Activated naive CD4-positive, alpha-beta T cell treated with anti-CD3 and anti-CD28 coated beads, Interleukin-2, amount 50 U/mL, for 16 hours (primary cell): Measurements from ENCODE around the gene ATP11A.
"Not testable (repeated sequence)": the region's sequence is repeated elsewhere in the genome, so short reads cannot be mapped to it uniquely, and the experiment has no call there.

Source experiments
- DNase-seq: peaks from one replicate; pipeline ENCODE4 v3.0.0-alpha.2; 2020

Gene ATP11A

GRCh38 chr13:112844411-112844810 lies 154.6 kb downstream of the ATP11A start:
- DNase-seq: no peak

DNA sequence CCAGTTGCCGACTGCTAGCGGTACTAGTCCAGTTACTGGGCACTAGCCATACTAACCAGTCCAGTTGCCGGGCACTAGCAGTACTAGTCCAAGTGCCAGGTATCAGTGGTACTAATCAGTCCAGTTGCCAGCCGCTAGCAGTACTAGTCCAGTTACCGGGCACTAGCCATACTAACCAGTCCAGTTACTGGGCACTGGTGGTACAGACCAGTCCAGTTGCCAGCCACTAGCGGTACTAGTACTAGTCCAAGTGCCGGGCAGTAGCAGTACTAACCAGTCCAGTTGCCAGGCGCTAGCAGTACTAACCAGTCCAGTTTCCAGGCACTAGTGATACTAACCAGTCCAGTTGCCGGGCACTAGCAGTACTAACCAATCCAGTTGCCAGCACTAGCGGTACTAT lies 155.0 kb downstream of the ATP11A start:
- no peak for DNase-seq

DNA sequence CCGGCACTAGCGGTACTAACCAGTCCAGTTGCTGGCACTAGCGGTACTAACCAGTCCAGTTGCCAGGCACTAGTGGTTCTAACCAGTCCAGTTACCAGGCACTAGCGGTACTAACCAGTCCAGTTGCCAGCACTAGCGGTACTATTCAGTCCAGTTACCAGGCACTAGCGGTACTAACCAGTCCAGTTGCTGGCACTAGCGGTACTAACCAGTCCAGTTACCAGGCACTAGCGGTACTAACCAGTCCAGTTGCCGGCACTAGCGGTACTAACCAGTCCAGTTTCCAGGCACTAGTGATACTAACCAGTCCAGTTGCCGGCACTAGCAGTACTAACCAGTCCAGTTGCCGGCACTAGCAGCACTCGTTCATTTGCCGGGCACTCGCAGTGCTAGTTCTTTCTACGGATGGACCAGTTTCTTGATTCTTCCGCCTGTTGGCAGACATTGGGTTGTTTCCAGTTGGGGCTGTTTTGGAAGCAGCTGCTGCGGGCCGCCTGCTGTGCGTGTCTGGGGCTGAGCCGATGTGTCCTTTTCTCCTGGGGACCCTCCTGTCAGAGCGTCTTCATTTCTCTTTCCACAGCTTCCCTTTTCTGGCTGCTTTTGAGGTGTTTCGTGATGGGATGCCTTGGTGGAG lies 155.8 kb downstream of the ATP11A start:
- DNase-seq: no peak

- no peak for DNase-seq
These were observed 156.7 kb downstream of the ATP11A start for GRCh38 chr13:112846411-112847115.

DNA sequence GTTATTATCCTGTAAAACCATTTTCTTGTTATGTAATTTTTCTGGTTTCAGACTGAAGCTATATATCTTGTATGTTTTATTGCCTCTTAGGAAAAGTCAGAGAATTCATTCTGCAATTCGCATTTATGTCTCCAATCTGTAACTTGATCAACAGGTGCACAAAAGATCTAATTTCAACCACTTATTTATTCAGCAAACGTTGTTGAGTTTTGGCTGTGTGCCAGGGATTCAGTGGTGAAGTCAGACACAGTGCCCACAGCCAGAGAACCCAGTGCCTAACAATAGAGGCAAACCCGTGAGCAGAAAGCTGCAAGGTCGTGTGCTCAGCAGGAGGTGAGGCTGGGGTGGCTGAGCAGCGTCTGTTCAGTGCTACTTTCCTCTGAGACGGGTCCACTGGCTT lies 159.7 kb downstream of the ATP11A start:
- no peak for DNase-seq

- DNase-seq: no peak
These were observed 160.4 kb downstream of the ATP11A start for GRCh38 chr13:112850273-112850672.

- no peak for DNase-seq
These were observed 161.5 kb downstream of the ATP11A start for GRCh38 chr13:112851107-112852038.

GRCh38 chr13:112852392-112852791 lies 162.6 kb downstream of the ATP11A start:
- no peak for DNase-seq

GRCh38 chr13:112852808-112853207 lies 163.0 kb downstream of the ATP11A start:
- no peak for DNase-seq

DNA sequence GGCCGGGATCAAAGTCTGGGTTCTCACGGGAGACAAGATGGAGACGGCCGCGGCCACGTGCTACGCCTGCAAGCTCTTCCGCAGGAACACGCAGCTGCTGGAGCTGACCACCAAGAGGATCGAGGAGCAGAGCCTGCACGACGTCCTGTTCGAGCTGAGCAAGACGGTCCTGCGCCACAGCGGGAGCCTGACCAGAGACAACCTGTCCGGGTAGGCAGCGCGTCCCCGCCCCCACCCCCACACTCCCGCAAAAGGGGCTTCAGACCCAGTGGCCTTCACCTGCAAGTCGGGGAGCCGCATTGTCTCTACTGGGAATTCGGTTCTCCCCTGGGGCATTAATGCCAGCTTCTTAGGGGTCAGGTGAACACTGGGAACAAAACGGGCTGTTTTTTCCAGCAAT lies 164.5 kb downstream of the ATP11A start:
- no peak for DNase-seq

DNA sequence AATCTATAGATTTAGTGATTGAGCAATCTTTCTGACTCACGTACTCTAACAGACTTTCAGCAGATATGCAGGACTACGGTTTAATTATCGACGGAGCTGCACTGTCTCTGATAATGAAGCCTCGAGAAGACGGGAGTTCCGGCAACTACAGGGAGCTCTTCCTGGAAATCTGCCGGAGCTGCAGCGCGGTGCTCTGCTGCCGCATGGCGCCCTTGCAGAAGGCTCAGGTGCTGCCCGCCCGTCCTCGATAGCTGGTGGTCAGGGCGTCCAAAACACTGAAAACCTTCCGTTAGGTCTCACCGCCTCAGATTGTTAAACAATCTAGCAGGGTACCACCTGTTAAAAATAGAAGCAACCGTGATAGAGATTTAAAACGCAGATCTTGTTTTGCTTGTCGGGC lies 166.0 kb downstream of the ATP11A start:
- DNase-seq: no peak

DNA sequence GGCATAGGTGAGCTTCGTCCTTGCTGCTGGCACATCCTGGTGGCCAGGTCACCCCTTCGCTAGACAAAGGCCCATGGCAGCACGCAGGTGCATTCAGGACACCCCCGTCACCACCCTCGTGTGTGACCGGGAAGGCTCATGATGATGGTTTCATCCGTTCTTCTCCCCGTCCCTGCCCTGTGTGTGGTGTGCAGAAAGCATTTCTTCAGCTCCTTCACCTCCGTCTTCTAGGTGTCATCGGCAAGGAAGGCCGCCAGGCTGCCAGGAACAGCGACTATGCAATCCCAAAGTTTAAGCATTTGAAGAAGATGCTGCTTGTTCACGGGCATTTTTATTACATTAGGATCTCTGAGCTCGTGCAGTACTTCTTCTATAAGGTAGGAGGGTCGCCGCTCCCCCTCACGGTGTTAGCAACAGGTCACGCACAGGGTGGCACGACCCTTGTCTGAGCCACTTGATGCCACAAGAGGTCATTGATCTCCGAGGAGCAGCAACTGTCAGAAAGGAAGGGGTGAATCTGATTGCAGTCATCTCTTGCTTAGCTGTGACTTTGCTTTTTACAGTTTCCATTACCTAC lies 168.2 kb downstream of the ATP11A start:
- no peak for DNase-seq

DNA sequence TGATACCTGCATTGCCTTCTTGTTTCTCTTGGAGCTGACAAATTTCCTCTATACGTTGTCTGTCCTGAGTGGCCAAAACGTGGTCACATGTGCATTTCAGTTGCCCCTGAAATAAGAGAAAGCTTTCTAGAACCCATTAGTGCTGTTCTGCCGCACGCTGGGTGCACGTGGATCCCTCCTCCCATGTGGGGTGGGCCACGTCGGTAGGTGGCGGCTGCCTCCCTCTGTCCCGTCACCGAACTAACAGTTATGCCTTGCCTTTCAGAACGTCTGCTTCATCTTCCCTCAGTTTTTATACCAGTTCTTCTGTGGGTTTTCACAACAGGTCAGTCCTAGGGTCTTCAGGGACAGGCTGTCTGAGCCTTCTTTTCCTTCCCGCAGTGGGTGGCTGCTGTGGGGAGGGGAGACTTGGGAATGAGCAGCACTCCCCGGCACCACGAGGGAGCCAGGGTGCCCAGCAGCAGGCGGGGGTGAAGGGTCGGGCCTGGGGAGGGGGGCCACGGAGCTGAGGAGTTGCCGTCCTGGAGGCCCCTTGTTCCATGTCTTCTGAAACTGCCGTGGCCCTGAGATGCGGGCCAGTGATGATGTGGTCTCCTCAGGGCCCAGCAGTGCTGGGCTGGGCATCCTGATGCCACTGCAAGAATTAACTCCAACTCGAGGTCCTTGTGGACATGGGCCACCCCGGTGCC lies 169.4 kb downstream of the ATP11A start:
- DNase-seq: no peak

GRCh38 chr13:112859817-112860190 lies 170.0 kb downstream of the ATP11A start:
- DNase-seq: no peak

DNA sequence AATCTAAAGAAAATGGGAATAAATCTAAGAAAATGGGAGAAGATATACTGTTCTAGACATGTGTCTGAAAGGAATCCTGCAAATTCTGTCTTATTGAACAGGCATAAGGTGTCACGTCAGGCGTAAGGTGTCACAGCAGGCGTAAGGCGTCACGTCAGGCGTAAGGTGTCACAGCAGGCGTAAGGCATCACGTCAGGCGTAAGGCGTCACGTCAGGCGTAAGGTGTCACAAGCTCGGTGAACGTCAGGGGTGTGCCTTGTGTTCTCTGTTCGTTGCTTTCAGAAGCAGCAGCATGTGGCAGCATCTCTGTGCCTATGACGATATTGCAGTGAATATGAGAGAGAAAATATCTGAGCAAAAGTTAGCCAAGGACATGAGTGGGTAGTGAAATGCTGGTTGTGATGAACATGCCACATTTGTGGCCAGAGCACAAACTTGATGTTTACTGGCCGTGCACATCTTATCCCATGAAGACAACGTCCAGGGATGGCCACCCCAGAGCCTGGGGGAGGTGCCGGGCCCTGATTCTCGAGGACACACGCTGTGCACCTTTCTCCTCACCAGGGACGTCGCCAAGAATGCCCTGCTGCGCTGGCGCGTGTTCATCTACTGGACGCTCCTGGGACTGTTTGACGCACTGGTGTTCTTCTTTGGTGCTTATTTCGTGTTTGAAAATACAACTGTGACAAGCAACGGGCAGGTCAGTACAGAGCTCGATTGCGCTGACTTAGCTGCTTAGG lies 172.2 kb downstream of the ATP11A start:
- DNase-seq: no peak

- not testable (repeated sequence) for DNase-seq
These were observed 173.5 kb downstream of the ATP11A start for GRCh38 chr13:112863356-112863755.

GRCh38 chr13:112865478-112865877 lies 175.6 kb downstream of the ATP11A start:
- not testable (repeated sequence) for DNase-seq

DNA sequence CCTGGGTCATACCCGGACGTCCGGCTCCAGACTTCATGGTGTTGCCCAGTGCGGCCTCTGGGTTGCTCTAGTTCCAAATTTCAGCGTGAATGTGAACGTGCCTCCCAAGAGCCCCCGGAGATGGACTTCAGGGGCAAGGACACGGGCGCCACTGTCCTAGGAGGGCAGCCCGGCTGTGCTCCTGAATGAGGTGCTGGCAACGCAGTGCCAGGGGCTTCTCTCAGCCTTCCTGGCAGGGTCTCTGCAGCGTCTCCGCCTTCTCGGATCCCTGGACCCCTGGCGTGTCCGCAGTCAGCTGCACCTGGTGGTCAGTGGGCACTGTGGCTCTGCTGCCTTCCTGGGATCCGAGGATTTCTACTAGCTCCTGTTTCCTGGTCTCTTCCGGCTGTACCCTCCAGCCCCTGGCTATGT lies 177.5 kb downstream of the ATP11A start:
- no peak for DNase-seq

DNA sequence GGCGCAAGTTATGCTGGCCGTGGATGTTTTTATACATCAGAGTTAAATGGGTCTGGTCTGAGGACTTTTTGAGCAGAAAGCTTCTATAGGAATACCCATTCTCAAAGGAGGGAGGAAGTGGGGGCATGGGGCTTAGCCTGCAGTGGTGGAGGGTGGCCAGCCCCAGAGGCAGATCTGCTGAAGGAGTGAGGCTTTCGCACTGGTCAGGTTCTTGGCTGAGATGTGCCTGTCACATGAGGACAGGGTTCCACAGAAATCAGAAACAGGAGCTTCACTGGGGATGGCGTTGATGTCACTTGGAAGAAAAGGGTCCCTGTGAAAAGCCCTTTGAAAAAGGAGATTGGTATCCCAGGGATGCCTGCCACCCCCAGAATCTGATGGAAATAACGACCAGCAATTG lies 178.5 kb downstream of the ATP11A start:
- DNase-seq: no peak

DNA sequence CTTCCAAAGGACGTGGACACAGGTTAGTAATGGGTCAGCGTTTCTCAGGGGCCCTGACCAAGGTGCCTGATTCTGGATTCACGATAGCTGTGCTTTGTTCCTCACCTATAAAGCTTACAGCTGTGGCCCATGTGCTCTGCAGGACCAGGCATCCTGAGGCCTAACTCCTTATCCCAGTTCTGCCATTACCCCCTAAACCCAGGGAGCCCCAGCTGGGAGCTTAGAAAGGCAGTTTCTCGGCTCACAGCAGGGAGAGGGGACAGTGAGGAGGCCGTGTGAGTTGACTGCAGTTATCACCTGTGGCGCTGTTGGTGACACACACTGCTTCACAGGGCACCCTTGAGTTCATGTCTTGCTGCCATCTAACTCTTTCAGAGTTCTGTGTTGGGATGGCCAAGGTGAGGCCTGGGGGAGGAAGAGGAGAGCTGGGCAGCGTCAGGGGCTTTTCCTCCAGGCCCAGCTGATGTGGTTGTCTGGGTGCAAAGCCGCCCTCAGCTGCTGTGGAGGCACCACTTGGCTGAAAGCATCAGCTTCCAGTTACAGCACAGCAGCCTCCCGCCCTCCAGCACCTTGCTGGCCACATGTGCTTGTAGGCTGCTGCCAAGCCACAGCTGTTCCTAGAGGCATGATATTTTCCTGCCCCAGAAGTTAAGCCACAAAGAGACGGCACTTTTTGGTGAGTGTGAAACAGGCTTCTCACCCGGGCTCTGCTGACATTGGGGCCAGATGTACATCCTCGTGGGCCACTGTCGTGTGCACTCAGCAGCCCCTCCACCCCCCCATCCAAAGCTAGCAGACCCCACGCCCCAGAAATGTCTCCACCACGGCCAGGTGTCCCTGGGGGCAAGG lies 179.6 kb downstream of the ATP11A start:
- DNase-seq: no peak

- no peak for DNase-seq
These were observed 180.2 kb downstream of the ATP11A start for GRCh38 chr13:112870051-112870331.
